HG03432 (cell line): ENCODE data around the gene CARD19.

Experiments used
- ATAC-seq: cut with Tn5 transposase; IDR thresholded peaks from one replicate; pipeline ENCODE4 v1.9.1; 2021; ENCODE audit warnings: mild to moderate bottlenecking, moderate library complexity; ENCODE audit not compliant: unreplicated experiment

CARD19 gene

DNA sequence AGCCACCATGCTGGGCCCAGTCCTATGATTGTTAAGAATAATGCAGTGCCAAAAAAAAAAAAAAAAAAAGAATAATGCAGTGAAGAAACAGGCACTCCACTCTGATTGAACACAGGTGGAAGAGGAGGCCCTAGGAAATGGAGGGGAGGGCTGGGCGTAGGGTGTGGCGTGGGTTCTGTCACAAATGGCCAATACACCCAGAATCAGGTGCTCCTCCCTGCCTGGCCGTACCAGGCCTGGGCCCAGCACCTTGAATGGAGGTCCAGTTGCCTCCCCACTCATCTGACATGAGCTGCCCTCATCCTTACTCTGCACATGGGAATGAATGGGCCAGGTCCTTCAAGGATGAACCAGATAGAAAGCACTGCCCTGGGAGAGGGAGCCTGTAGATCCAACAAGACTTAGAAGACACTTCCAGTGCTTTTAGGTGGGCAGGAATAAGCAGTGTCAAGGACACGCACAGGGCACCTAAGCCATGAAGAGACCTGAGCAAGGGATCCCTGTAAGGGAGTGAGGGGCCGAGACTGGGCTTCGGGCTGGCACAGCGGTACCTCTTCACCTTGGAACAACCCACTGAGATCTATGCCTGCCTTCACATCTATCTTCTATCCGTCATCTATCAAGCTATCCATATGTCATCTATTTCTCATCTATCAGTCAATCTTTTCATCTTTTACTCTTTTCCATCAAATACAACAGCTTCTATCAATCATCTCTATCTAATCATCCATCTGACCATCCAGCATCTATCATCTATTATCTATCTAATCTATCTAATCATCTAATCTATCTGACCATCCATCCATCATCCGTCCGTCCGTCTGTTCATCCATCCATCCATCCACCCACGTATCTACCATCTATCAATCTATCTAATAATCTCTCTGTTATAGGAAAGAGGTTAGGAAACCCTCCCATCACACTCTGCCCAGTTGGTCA, 22.2 kb downstream of the CARD19 start:
- ATAC-seq = no peak

DNA sequence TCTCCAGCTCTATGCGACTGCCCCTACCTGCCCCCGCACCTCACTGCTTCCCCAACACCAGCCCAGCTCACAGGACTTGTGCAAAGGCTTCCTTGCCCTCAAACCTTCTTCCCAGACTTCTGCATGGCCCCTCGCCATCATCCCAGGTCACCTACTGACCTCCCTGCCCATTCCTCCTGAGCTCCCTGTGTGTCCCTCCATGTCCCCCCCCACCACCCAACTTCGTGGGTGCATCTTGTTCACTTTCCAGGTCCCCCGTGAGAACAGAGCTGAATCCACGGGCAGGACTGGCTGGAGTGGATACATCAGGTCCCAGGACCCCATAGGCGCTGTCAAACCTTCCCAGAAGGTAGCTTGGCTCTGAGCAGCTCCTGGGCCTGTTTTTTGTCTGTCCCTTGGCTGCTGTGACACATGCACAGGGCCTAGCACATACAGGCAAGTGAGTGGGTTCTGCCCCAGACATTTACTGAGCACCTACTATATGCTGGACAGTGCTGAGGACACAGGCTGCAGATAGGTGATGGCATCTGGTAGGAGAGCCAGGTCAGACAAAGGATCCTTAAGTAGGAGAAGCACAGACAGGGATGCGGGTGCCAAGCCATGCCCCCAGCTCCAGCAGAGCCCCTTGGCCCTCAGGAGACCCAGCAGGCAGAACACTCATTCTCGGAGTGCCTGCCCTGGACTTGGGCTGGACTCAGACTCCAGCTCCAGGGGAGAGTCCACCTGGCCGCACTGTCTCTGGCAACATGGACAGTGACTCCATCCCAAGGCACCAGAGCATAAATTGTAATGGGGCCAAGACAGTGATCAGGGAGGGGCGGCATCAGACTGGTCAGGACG, 23.1 kb downstream of the CARD19 start:
- ATAC-seq = no peak

DNA sequence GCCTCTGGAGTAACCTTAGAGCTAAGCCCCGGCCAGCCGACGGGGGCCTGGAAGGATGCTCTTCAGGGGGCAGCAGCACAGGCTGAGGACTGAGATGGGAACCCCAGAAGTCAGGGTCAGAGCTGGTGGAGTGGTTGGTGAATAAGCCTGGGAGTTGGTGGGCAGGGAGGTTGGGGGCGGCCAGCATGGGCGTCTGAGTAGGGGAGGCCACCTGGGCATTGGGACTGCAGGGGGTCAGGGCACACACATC, 23.6 kb downstream of the CARD19 start:
- ATAC-seq = no peak

DNA sequence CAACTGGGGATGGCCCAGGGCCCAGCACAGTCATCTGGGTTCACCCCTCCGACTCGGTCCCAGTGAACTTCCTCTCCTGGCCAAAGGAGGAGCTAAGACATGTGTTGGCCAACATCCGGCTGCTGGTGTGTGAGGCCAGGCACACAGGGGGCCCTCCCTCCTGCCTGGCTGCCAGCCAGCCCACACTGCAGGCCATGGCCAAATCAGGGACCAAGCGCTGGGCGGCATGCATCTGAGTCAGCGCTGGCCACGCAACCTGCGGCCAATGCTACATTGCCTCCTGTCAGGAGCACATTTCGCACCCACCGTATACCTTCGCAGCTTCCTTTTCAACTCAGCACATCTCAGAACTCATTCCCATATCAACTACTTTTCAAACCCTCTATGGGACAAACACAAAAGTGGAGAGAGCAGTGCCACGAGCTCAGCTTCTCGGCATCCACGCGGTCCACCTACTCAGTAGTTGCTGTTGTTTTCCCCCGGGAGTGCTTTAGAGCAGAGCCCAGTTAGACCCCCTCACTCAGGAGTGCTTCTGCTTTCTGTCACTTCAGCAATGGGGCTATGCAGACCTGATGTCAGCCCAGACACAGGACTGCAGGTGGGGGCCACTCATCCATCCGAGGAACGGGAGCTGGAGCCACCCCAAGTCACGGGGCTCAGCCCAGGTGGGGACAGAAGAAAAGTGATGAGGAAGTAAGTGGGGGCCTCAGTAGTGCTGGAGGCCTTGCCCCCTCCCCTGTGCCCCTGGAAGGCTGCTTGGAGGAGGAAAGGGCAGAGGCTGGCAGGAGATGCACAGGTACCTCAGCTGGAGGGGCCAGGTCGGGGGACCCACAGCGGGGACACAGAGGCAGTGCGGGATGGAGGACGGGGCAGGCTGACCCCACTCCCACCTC, 24.2 kb downstream of the CARD19 start:
- peak; percentile 92 for ATAC-seq

DNA sequence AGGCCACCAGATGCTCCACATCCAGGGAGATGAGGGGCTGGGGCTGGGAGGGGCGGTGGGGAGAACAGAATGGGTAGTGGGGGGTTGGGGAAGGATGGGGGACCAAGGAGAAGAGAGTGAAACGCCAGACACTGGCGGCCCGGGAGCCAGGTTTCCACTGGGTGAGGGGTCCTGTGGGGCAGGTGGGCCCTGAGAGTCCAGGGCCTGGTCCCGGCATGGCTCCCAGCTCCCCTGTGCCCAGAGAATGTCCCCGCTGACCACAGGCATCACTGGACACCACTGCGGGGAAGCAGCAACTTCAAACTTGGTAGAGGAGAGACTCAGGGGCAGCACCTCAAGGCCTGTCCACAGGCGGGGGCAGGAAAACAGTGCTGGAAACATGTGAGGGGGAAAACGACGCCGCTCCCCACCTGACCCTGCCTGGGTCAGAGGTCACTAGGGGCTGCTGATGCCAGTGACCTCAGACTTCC, 24.9 kb downstream of the CARD19 start:
- ATAC-seq = no peak

DNA sequence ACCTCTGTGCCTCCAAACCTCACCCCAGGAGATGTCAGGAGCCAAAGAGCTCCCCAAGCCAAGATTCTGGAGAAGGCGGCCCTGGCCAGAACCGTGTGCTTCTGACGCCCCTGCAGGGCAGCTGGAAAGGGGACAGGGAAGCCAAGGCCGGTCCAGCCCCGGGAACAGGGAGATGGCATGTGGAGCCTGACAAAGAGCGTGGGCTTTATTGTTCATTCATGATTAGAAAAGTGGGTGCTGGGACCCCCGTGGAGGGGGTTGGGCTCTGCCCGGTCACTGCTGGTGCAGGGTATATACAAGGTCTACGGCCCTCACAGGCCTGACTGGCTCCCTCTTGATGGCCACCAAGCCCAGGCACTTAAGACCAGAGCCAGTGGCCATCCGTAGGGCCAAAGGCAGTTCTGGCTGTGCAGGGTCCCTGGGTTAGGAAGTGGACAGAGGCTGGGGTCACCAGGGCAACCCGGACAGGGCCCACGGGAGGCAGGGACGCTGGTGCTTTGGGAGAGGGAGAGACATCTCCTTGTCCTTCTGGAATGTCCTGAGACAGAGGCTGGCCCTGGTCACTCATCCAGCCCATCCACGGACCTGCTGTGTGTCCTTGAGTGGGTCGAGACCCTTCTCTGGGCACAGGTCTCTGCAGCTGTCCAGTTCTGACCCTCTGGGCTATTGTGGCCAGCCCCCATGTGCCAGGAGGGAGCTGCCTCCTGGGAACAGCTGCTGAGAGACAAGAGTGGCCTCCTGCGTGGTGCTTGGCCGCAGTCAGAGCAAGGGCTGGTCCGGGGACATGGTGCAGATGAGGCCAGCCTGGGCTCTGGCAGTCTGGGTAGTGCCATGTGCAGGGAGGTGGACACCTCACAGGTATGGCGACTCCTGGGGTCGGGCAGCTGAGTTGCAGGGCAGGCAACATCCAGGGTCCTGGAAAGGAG, 25.6 kb downstream of the CARD19 start:
- no peak for ATAC-seq

DNA sequence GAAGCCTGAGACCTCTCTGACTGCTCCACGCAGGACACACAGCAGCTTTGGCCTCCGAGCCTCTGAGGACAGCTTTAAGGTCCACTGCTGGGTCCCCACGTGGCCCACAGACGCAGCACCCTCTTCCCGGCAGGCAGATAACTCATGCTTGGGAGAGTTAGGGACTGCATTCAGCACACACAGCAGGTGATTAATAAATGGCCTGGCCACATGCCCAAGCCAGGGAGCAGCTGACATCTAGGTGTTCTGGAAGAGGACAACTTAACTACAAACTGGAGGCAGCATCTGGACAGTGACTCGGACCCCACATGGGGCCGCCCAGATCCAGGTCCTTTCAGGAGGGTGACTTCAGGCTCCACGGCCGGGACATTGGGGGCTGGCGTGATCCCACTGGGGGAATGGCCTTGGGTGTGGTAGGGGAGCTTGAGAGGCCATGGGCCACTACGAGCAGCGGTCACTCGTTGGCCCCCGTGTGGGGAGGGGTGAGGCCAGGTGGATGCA, 26.8 kb downstream of the CARD19 start:
- ATAC-seq = no peak

DNA sequence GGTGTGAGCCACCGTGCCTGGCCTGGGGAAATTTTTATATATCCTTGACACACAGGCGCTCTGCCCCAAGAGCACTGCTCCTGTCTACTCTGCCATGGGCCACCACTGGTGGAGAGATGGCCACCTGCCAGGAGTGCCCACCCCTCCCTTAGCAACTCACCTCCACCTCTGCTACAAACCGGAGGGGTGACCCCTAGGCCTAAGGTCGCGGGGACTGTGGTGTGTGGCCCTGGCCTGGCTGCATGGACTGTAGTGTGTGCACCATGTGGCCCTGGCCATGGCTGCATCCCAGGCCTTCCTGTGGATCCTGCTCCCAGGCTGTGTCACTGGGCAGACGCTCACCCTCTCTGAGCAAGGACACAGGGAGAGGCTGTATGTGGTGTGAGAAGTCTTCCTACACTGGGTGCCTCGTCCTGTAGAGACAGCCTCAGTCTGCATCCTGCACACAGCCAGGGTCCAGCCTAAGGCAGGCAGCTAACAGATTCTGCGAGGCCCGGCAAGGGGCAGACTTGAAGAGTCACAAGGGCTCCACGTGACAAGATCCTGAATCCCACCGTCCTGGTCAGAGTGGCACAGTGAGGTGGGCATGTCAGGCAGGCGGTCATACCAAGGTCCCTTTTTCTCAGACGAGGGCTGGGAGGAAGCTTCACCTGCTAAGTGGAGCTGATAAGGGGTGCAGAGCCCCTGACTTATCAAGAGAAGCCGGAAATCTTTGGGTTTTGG, 27.7 kb downstream of the CARD19 start:
- ATAC-seq = no peak

DNA sequence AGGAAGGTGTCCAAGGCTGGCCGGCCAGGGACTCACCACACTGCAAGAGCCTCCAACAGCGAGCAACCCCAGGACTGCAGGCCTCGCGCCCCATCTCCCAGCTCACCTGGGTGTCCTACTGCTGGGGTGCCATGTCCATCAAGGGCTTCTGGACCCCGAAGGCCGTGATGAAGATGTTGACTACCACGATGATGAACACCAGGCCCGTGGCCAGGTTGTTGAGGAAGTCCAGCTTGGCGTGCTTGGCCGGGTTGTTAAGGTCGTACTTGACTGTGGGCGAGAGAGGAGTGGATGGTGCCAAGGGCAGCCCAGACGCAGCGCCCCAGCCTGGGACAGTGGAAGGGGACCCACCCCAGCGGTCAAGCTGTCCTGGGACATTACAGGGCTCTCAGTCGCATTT, 28.8 kb downstream of the CARD19 start:
- ATAC-seq = no peak

DNA sequence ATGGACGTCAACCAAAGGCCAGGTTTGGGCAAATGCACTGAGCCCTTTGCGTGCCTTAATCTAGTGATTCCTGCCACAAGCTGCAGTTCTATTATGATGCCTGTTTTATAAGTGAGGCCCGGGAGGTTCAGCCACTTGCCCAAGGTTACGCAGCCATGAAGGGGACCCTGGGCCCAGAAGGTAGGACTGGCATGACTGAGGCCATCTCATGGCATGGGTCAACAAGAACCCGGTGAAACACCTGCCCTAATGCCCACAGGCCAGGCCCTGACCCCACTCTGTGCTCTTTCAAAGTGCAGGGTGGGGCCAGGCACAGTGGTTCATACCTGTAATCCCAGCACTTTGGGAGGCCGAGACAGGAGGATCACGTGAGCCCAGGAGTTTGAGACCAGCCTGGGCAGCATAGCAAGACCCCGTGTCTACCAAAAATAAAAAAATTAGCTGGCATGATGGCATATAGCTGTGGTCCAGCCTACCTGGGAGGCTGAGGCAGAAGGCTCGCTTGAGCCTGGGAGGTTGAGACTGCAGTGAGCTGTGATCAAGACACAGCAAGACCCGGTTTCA, 29.4 kb downstream of the CARD19 start:
- ATAC-seq = no peak

DNA sequence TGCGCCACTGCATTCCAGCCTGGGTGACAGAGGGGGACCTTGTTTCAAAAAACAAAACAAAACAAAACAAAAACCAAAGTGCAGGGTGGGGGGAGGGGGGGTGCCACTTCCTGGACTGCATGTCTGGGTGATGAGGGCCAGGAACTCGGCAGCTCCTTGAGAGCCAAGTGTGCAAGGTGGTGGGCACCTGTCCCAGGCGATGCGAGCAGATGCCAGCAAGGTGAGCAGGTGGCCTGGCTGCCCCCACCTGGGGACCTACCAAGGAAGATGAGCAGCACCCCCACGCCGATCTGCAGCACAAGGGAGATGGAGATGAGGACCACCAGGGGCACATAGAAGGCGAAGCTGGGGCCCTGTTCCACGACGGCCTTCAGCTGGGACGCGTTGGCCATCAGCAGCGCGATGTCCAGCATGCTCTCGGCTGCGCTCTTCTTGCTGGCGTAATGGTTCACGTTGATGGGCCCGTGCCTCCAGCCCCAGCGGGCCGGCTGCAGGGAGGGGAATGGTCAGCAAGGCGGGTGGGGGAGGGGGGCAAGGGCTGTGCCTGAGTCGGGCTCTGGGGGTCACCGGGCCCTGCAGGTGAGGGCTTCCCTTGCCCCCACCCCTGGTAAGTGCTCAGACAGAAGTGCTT, 30.2 kb downstream of the CARD19 start:
- ATAC-seq = no peak

DNA sequence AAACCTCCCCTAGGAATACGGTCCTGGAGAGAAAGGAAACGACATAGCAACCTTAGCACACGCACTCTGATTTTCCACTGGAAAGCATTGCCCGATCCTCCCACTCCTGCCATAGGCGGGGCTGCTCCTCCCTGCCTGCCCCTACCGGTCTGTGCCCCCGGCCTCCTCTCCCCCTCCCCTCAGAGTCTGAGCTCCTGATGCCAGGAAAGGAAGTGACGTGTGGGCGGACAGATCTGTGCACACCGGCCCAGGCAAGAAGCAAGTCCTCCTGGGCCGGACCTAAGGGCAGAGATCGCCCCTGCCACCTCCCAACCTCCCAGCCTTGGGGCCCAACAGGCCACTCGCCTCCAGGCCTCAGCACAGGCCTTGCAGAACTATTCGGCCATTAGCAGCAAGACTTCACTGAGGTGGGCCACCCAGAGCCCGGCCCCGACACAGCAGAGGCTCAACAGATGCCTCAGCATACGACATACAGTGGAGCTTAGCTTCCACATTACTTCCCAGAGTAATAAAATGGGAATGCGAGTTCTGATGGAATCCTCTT, 30.9 kb downstream of the CARD19 start:
- ATAC-seq = no peak

DNA sequence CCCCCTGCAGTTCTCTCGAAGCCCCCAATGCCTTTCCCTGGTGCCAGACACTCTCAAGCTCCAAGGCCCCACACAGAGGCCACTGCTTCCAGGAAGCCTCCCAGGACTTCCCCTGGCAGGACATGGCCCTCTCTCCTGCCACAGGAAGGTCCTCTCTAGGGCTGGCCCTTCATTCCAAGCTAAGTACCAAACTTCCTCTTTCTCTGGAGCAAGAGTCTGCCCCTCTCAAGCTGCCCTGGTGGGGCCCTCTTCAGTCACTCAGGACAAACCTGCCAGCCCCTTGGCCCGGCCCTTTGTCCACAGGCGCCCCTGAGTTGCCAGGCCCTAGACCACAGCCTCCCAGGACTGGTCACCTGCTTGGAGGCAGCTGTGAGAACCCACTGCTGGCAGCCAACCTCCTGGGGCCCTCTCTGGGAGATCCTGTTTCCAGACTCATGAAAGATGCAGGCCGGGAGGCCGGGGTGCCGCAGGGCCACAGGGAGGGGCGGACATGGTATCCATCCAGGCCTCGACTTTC, 31.4 kb downstream of the CARD19 start:
- ATAC-seq = no peak

DNA sequence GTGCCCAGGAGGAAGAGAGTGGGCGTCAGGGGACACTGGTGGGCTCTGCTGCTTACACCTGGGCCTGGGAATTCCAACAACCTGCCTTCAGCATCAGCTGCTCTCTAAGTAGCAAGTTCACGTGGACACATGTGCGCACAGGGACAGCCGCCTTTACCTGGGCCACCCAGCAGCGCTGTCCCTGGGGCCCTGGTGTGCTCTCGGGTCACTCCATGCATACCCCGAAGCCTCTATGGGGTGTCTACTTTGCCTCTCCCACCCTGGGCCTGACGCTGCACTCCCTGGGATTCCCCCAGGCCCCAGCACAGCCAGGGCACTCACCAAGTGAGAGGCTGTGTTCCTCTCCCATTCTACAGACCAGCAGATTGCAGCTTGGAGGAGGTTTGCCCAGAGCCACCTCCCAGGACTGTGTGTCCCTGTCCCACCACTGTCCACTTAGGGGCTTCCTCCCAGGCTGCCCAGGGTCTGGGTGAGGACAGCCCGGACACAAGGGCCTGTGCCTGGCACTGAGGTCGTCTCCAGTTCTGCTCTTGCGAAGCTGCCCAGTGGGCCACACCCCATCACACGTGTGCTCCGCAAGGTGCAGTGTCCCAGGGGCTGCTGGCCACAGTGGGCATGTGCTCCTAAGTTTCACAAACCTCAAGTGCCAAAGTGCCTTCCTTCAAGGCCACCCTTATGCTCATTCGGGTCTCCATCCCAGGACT, 32.1 kb downstream of the CARD19 start:
- ATAC-seq = no peak

DNA sequence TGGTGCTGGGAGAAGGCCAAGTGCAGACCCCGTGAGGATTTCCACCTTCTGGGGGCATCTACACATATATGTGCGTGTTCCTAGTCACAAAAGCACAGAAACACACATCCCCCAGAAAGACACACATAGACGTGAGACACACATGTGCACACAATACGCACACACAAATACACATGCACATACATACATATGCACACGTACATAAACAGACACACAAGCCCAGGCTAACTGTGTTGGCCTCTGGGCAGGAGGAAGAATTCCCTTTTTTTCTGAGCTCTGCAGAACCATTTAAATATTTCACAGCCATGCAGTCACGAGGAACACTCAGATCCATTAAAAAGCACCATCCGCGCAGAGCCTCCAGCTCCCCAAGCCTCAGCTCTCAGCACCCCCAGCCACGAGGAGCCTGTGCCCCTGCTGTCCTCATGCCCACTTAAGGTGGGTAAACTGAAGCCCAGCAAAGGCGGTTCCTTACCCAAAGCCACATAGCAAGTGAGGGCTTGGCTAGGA, 32.8 kb downstream of the CARD19 start:
- ATAC-seq = no peak

DNA sequence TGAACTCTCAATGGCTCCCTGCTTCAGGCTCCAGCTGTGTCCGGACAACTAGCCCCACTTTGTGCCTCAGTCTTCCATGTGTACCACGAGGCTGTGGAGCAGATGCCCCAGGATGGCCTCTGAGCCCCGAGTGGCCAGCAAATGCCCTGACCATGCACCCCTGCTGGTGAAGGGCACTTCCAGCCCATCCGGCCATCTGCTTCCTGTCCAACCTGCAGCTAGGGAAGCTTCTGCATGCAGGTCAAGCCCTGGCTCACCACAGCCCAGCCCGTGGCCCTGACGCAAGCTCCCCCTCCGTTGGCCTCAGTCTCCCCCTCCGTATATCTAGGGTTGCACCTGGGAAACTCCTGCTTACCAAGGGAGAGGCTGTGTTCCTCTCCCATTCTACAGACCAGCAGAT, 33.3 kb downstream of the CARD19 start:
- no peak for ATAC-seq
